Keratinocyte (primary cell): ENCODE measurements around the gene CLEC2D.
"Not testable (repeated sequence)": the region's sequence is repeated elsewhere in the genome, so short reads cannot be mapped to it uniquely, and the experiment has no call there.

Source experiments
- CTCF ChIP-seq, 3 experiments: IDR thresholded peaks in 1 of 3; conservative IDR thresholded peaks in 1 of 3; optimal IDR thresholded peaks in 1 of 3; 2 replicates in 2 of 3; 3 replicates in 1 of 3; pipeline versions ENCODE3 to v1.5.1; 2011; ENCODE audit warnings: low read length in 3 of 3, mild to moderate bottlenecking in 3 of 3, moderate library complexity in 2 of 3, control low read depth in 1 of 3, inconsistent platforms in 1 of 3; ENCODE audit not compliant: insufficient read depth in 2 of 3; ENCODE audit errors: extremely low read depth in 1 of 3
- EZH2 ChIP-seq: IDR thresholded peaks from one replicate; pipeline ENCODE4 v1.6.1; 2012; ENCODE audit warnings: inconsistent platforms, mild to moderate bottlenecking, low read length, moderate library complexity

GRCh38 chr12:9685366-9685765, 15.9 kb downstream of the CLEC2D start:
- TF ChIP-seq CTCF (optimal IDR thresholded peaks at IDR 0.05 in 1 of 3, IDR thresholded peaks at IDR 0.05 in 1 of 3, conservative IDR thresholded peaks at IDR 0.05 in 1 of 3; ENCODE audit: extremely low read depth in 1 of 3, insufficient read depth in 2 of 3, low read length in 3 of 3); EZH2: not testable (repeated sequence)
